AG09319 (cell line): ENCODE results near the gene TMPRSS4.

Experiments used
- DNase-seq: peaks from one replicate; pipeline ENCODE4 v3.0.0-alpha.2; 2010; ENCODE audit warnings: low read depth; ENCODE audit errors: extremely low read depth
- CTCF ChIP-seq: IDR thresholded peaks from 2 replicates; pipeline ENCODE4 v1.5.1; 2011; ENCODE audit warnings: low read depth, mild to moderate bottlenecking, inconsistent platforms, low read length, moderate library complexity

TMPRSS4 gene

DNA sequence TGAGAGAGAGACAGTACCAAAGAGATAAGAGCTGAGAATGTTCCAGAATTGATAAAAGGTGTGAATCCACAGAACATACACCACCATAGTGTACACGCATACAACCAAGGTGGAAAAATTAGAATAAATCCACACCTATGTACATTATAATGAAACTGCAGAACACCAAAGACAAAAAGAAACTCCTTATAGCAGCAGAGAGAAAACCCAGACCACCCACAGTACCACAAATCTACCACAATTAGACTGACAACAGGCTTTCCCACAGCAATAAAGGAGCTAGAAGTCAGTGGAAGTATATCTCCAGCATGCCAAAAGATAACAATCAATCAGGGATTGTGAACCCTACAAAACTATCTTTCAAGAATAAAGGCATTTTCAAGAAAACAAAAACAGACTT, 43.9 kb downstream of the TMPRSS4 start:
- TF ChIP-seq CTCF, result no peak
- no peak for DNase-seq

DNA sequence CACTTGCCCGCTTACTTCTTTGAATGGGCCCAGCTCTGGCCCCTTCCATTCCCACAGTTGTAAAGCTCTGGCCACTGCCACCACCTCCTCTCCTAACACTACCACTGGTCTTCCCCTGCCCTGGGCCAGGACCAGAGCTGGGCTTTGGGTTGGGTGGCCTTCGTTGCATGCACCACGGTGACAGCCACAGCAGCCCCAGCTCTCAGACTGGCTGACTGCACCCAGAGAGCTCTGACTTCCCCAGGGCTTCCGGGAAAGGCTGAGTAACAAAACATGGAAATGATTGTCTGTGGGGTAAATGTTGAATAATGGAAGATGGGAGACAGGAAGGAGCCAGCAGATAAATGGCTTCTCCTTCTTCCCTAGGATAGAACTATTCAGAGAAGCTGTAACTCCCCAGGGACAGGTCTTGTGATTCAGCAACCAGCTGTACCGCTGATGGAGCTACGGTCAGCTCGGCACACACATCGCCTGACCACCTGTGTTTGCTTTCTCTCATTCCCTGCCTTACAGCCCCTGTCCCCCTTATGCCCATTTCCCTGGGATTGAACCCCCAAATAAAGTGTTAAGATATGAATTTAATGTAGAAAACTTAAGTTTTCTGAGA, 48.2 kb downstream of the TMPRSS4 start:
- TF ChIP-seq CTCF, result no peak
- DNase-seq, result no peak

- no peak for TF ChIP-seq CTCF
- DNase-seq, result no peak
Measured at GRCh38 chr11:118126082-118126838, 49.4 kb downstream of the TMPRSS4 start.

GRCh38 chr11:118128310-118128709, 51.4 kb downstream of the TMPRSS4 start:
- TF ChIP-seq CTCF, result no peak
- no peak for DNase-seq

- no peak for DNase-seq
- TF ChIP-seq CTCF, result no peak
Measured at GRCh38 chr11:118128721-118129470, 52.0 kb downstream of the TMPRSS4 start.

- no peak for TF ChIP-seq CTCF
- DNase-seq, result no peak
Measured at GRCh38 chr11:118129471-118130172, 52.7 kb downstream of the TMPRSS4 start.
